ENCODE measurements around the gene KRTAP4-6.

- TF ChIP-seq EZH2phosphoT487 (IDR thresholded peaks at IDR 0.05; ENCODE audit: low read depth) (no peak), CTCF (IDR thresholded peaks at IDR 0.05; ENCODE audit: low read depth, low read length) (no peak)
Observed at GRCh38 chr17:41176744-41177387, 36.5 kb upstream of the KRTAP4-6 start.
